Neuronal stem cell (in vitro differentiated cells): ENCODE results near the gene MRPL37.

ENCODE experiments used
- DNase-seq: peaks from one replicate; pipeline ENCODE4 v3.0.0-alpha.2; 2013; ENCODE audit warnings: low spot score
- H2AFZ ChIP-seq: one replicate; pipeline ENCODE4 v1.6.1; 2013; ENCODE audit warnings: mild to moderate bottlenecking, low read length, inconsistent platforms
- H2AK5ac ChIP-seq: 2 replicates; pipeline ENCODE4 v1.6.1; 2013; ENCODE audit warnings: low read depth, mild to moderate bottlenecking, inconsistent platforms, low read length, moderate library complexity, mixed read lengths
- H2BK120ac ChIP-seq: 2 replicates; pipeline ENCODE4 v1.6.1; 2013; ENCODE audit warnings: low read depth, mild to moderate bottlenecking, inconsistent platforms, low read length, moderate library complexity, mixed read lengths
- H2BK12ac ChIP-seq: one replicate; pipeline ENCODE4 v1.6.1; 2013; ENCODE audit warnings: low read length, inconsistent platforms
- H2BK15ac ChIP-seq: 2 replicates; pipeline ENCODE4 v1.6.1; 2013; ENCODE audit warnings: mild to moderate bottlenecking, low read length, inconsistent platforms, mixed read lengths
- H2BK5ac ChIP-seq: one replicate; pipeline ENCODE4 v1.6.1; 2013; ENCODE audit warnings: inconsistent platforms, mild to moderate bottlenecking, low read length, moderate library complexity
- H3K14ac ChIP-seq: one replicate; pipeline ENCODE4 v1.6.1; 2013; ENCODE audit warnings: low read length, inconsistent platforms
- H3K18ac ChIP-seq: 2 replicates; pipeline ENCODE4 v1.6.1; 2013; ENCODE audit warnings: low read length, inconsistent platforms
- H3K23ac ChIP-seq: 2 replicates; pipeline ENCODE4 v1.6.1; 2013; ENCODE audit warnings: low read depth, mild to moderate bottlenecking, mixed read lengths, low read length, inconsistent platforms; ENCODE audit not compliant: poor library complexity
- H3K27ac ChIP-seq: replicated peaks from 3 replicates; pipeline ENCODE4 v1.5.1; 2013; ENCODE audit warnings: low read length, inconsistent platforms
- H3K27me3 ChIP-seq, 3 experiments: 2 replicates each; pipeline ENCODE4 v1.6.1; 2013; ENCODE audit warnings: low read length in 3 of 3, mild to moderate bottlenecking in 2 of 3, inconsistent platforms in 1 of 3, low read depth in 1 of 3, mixed read lengths in 1 of 3, moderate library complexity in 1 of 3; ENCODE audit not compliant: control insufficient read depth in 3 of 3, insufficient read depth in 3 of 3
- H3K36me3 ChIP-seq, 2 donors: replicated peaks in 1 of 2; 2 replicates each; pipeline ENCODE4 v1.6.1; 2013; ENCODE audit warnings: low read length in 2 of 2; ENCODE audit not compliant: control insufficient read depth in 2 of 2, insufficient read depth in 2 of 2
- H3K4ac ChIP-seq: 2 replicates; pipeline ENCODE4 v1.6.1; 2013; ENCODE audit warnings: inconsistent platforms, mild to moderate bottlenecking, low read length, moderate library complexity
- H3K4me1 ChIP-seq, 2 donors: 1 replicate in 1 of 2; 2 replicates in 1 of 2; pipeline ENCODE4 v1.6.1; 2013; ENCODE audit warnings: low read length in 2 of 2, low read depth in 1 of 2; ENCODE audit not compliant: control insufficient read depth in 2 of 2, insufficient read depth in 1 of 2
- H3K4me2 ChIP-seq: one replicate; pipeline ENCODE4 v1.6.1; 2013; ENCODE audit warnings: mild to moderate bottlenecking, low read length, inconsistent platforms; ENCODE audit not compliant: insufficient read depth, poor library complexity, severe bottlenecking
- H3K4me3 ChIP-seq, 2 donors: 2 replicates each; pipeline ENCODE4 v1.5.1; 2013; ENCODE audit warnings: low read length in 2 of 2, mild to moderate bottlenecking in 2 of 2, inconsistent platforms in 1 of 2, moderate library complexity in 1 of 2
- H3K79me1 ChIP-seq: one replicate; pipeline ENCODE4 v1.6.1; 2013; ENCODE audit warnings: low read depth, mild to moderate bottlenecking, inconsistent platforms, low read length, moderate library complexity
- H3K9ac ChIP-seq: one replicate; pipeline ENCODE4 v1.6.1; 2013; ENCODE audit warnings: mild to moderate bottlenecking, low read depth, low read length, inconsistent platforms; ENCODE audit not compliant: poor library complexity
- H3K9me3 ChIP-seq, 2 donors: replicated peaks in 1 of 2; 2 replicates each; pipeline versions ENCODE3 to v1.6.1; 2013; ENCODE audit warnings: low read length in 2 of 2, mild to moderate bottlenecking in 2 of 2, inconsistent platforms in 1 of 2, low read depth in 1 of 2, mixed read lengths in 1 of 2, moderate library complexity in 1 of 2; ENCODE audit not compliant: control insufficient read depth in 2 of 2, insufficient read depth in 1 of 2
- H4K8ac ChIP-seq: one replicate; pipeline ENCODE4 v1.6.1; 2013; ENCODE audit warnings: low read depth, mild to moderate bottlenecking, inconsistent platforms, low read length, moderate library complexity
- H4K91ac ChIP-seq: one replicate; pipeline ENCODE4 v1.6.1; 2013; ENCODE audit warnings: low read length, low read depth, mild to moderate bottlenecking, inconsistent platforms; ENCODE audit not compliant: poor library complexity
- WGBS, 2 donors: extraction: QIAGEN DNeasy Blood & Tissue Kit; methylation state at CpG; one replicate each; pipeline ENCODE4 v1.1.7; 2013; ENCODE audit warnings: missing lambda C conversion rate in 2 of 2, mixed read lengths in 1 of 2; ENCODE audit not compliant: insufficient read length in 2 of 2, insufficient replicate concordance in 1 of 2; ENCODE audit errors: extremely low coverage in 2 of 2; 5-methylcytosine and 5-hydroxymethylcytosine counted together

Gene MRPL37

DNA sequence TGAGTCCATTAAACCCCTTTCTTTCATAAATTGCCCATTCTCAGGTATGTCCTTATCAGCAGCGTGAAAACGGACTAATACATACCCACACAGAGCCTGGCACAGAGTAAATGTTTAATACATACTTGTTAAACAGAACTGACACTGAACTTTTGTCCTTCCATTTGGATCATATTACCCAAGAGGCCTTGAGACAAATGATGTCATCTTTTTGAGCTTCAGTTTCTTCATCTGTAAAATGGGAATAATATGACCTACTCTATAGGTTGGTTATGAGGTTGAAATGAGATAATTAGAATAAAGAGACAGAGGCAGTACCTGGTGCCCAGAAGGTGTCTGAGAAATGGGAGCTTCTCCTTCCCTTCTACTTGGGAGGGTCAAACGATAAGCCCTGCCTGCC, 13.9 kb upstream of the MRPL37 start:
- no peak overlapping the region for H3K4me2 ChIP-seq
- H2BK12ac ChIP-seq, result no peak overlapping the region
- DNase-seq, result no peak
- no CpG with 5 or more reads among the region's 3 CpGs for WGBS, 2 donors
- H3K9ac ChIP-seq, result no peak overlapping the region
- H3K27me3 ChIP-seq, result no peaks in the 10 kb centered on the region
- H3K79me1 ChIP-seq, result no peaks in the 10 kb centered on the region
- no peak overlapping the region for H2BK15ac ChIP-seq
- H4K8ac ChIP-seq, result no peak overlapping the region
- H4K91ac ChIP-seq, result no peak overlapping the region
- peaks cover 0 to 2% of the 10 kb centered on the region in 2 donors for H3K9me3 ChIP-seq
- no peak overlapping the region for H3K18ac ChIP-seq
- no peak overlapping the region for H2AK5ac ChIP-seq
- H3K4me1 ChIP-seq, result no peaks in the 10 kb centered on the region
- H3K14ac ChIP-seq, result no peak overlapping the region
- H2BK5ac ChIP-seq, result no peak overlapping the region
- peaks cover 7 to 37% of the 10 kb centered on the region in 2 donors for H3K36me3 ChIP-seq
- H3K4me3 ChIP-seq, result no peak overlapping the region
- H2BK120ac ChIP-seq, result no peak overlapping the region
- H2AFZ ChIP-seq, result no peak overlapping the region
- H3K27ac ChIP-seq, result no peak overlapping the region
- H3K4ac ChIP-seq, result no peak overlapping the region
- H3K23ac ChIP-seq, result no peak overlapping the region

DNA sequence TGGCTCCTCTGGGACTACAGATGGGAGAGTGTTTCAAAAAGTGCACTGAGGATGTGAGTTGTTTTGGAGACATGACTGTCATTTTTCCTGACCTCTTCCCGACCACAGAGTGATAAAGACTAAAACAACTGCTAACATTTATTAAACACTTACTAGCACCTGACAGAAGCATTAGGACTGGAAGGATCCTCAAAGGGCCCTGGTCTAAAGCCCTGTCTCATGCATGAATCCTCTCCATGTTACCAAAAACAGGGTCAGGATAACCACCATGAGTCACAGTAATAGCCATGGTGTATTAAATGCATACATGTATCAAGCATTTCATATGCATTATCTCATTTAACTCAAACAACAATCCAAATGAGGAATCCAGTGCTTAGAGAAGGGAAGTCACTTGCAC, 11.7 kb upstream of the MRPL37 start:
- Histone ChIP-seq H2BK12ac (no peak overlapping the region), H3K9ac (no peak overlapping the region), H2BK5ac (no peak overlapping the region), H3K18ac (no peak overlapping the region), H4K8ac (no peak overlapping the region), H3K9me3 (peaks cover 0 to 2% of the 10 kb centered on the region in 2 donors), H3K23ac (no peak overlapping the region), H3K4me2 (no peak overlapping the region), H3K27me3 (no peaks in the 10 kb centered on the region), H2AFZ (no peak overlapping the region), H3K4ac (no peak overlapping the region), H3K4me3 (no peak overlapping the region), H3K14ac (no peak overlapping the region), H2AK5ac (no peak overlapping the region), H4K91ac (no peak overlapping the region), H3K4me1 (no peaks in the 10 kb centered on the region), H3K27ac (no peak overlapping the region), H3K36me3 (peaks cover 4 to 52% of the 10 kb centered on the region in 2 donors), H2BK15ac (no peak overlapping the region), H2BK120ac (no peak overlapping the region), H3K79me1 (no peaks in the 10 kb centered on the region)
- no CpG with 5 or more reads among the region's 1 CpG for WGBS, 2 donors
- DNase-seq, result no peak

DNA sequence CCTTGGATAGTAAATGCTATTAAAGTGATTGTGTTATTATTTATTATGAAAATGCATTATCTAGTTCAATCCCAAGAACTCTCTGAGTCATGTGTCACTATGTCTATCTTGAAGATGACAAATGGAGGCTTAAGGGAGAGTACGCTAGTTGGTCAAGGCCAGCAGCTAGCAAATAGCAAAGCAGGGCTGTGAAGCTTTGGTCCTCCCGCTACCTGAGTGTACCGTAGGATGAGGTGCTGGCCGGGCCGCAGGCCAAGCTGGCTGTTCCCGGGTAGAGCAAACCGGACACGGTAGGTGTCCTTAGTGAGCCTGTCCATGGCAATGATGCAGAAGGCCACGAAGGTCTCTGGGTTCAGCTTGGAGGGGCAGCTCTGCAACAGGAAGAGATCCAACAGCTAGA, 9.4 kb upstream of the MRPL37 start:
- no peak for DNase-seq
- H2BK15ac ChIP-seq, result no peak overlapping the region
- H3K14ac ChIP-seq, result no peak overlapping the region
- no peak overlapping the region for H3K18ac ChIP-seq
- no peak overlapping the region for H2AFZ ChIP-seq
- H2BK12ac ChIP-seq, result no peak overlapping the region
- H2BK5ac ChIP-seq, result no peak overlapping the region
- H3K9ac ChIP-seq, result no peak overlapping the region
- H3K79me1 ChIP-seq, result no peaks in the 10 kb centered on the region
- no peak overlapping the region for H3K4ac ChIP-seq
- H3K4me2 ChIP-seq, result no peak overlapping the region
- H3K4me1 ChIP-seq, result no peaks in the 10 kb centered on the region
- peaks cover 6 to 70% of the 10 kb centered on the region in 2 donors for H3K36me3 ChIP-seq
- H3K23ac ChIP-seq, result no peak overlapping the region
- no CpG with 5 or more reads among the region's 9 CpGs for WGBS, 2 donors
- no peak overlapping the region for H4K8ac ChIP-seq
- H2BK120ac ChIP-seq, result no peak overlapping the region
- no peaks in the 10 kb centered on the region for H3K9me3 ChIP-seq
- no peak overlapping the region for H3K27ac ChIP-seq
- H4K91ac ChIP-seq, result no peak overlapping the region
- no peaks in the 10 kb centered on the region for H3K27me3 ChIP-seq
- H2AK5ac ChIP-seq, result no peak overlapping the region
- no peak overlapping the region for H3K4me3 ChIP-seq

DNA sequence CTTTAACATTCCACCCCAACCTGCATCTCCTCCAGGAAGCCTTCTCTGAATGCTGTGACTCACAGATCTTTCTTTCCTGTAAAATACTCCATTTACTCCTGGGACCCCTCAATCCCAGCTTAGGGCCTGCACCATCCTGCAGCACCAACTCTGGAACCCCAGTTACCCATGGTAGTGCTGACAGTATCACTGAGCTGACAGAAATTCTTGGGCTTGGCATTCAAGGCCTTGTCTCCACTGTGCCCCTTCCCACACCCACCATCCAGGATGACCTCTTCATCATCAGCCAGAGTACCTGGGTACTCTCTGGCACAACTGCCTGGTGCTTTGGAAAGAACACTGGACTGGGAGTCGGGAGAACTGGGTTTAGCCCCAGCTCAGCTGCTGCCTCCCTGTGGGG, 8.4 kb upstream of the MRPL37 start:
- no peak overlapping the region for H2BK120ac ChIP-seq
- H3K18ac ChIP-seq, result no peak overlapping the region
- no peak overlapping the region for H2BK12ac ChIP-seq
- no peak overlapping the region for H2AFZ ChIP-seq
- H4K8ac ChIP-seq, result no peak overlapping the region
- no CpG with 5 or more reads among the region's 1 CpG for WGBS, 2 donors
- no peaks in the 10 kb centered on the region for H3K27me3 ChIP-seq
- no peak overlapping the region for H4K91ac ChIP-seq
- no peaks in the 10 kb centered on the region for H3K79me1 ChIP-seq
- H2AK5ac ChIP-seq, result no peak overlapping the region
- no peak overlapping the region for H2BK15ac ChIP-seq
- H3K23ac ChIP-seq, result no peak overlapping the region
- no peak overlapping the region for H3K27ac ChIP-seq
- no peaks in the 10 kb centered on the region for H3K9me3 ChIP-seq
- H3K4me2 ChIP-seq, result no peak overlapping the region
- no peak overlapping the region for H3K4ac ChIP-seq
- H3K36me3 ChIP-seq, result peaks cover 6 to 73% of the 10 kb centered on the region in 2 donors
- H3K4me3 ChIP-seq, result no peak overlapping the region
- H3K9ac ChIP-seq, result no peak overlapping the region
- H3K14ac ChIP-seq, result no peak overlapping the region
- no peaks in the 10 kb centered on the region for H3K4me1 ChIP-seq
- no peak for DNase-seq
- no peak overlapping the region for H2BK5ac ChIP-seq
